Stimulated activated CD4-positive, alpha-beta T cell treated with anti-CD3 and anti-CD28 coated beads, Interleukin-2, amount 100 ng/mL, for 24 hours (primary cell): ENCODE results near the gene ZHX3.
"Not testable (repeated sequence)": the region's sequence is repeated elsewhere in the genome, so short reads cannot be mapped to it uniquely, and the experiment has no call there.

Experiments
- DNase-seq, 2 donors: peaks; one replicate each; pipeline ENCODE4 v3.0.0-alpha.2; 2020

Gene ZHX3

GRCh38 chr20:41249411-41250281 lies 67.9 kb downstream of the ZHX3 start:
- DNase-seq = no peak

GRCh38 chr20:41248368-41249024 lies 69.0 kb downstream of the ZHX3 start:
- no peak for DNase-seq

- DNase-seq = no peak
Observed at GRCh38 chr20:41247523-41248367, 69.8 kb downstream of the ZHX3 start.

GRCh38 chr20:41245086-41245707 lies 72.3 kb downstream of the ZHX3 start:
- no peak for DNase-seq

- DNase-seq = no peak
Observed at GRCh38 chr20:41242807-41243206, 74.7 kb downstream of the ZHX3 start.

- no peak for DNase-seq
Observed at GRCh38 chr20:41242352-41242751, 75.2 kb downstream of the ZHX3 start.

GRCh38 chr20:41237233-41237632 lies 80.3 kb downstream of the ZHX3 start:
- DNase-seq = not testable (repeated sequence)

- DNase-seq = not testable (repeated sequence)
Observed at GRCh38 chr20:41236818-41237217, 80.7 kb downstream of the ZHX3 start.

- DNase-seq = no peak
Observed at GRCh38 chr20:41234546-41234945, 83.0 kb downstream of the ZHX3 start.

GRCh38 chr20:41234041-41234440 lies 83.5 kb downstream of the ZHX3 start:
- DNase-seq = no peak

GRCh38 chr20:41232973-41233926 lies 84.3 kb downstream of the ZHX3 start:
- no peak for DNase-seq

GRCh38 chr20:41231136-41231535 lies 86.4 kb downstream of the ZHX3 start:
- no peak for DNase-seq

GRCh38 chr20:41230136-41230535 lies 87.4 kb downstream of the ZHX3 start:
- DNase-seq = no peak

- DNase-seq = no peak
Observed at GRCh38 chr20:41229259-41229658, 88.3 kb downstream of the ZHX3 start.

GRCh38 chr20:41228858-41229257 lies 88.7 kb downstream of the ZHX3 start:
- DNase-seq = no peak

GRCh38 chr20:41226426-41226825 lies 91.1 kb downstream of the ZHX3 start:
- no peak for DNase-seq

GRCh38 chr20:41225091-41225490 lies 92.4 kb downstream of the ZHX3 start:
- DNase-seq = no peak

- no peak for DNase-seq
Observed at GRCh38 chr20:41224281-41224680, 93.2 kb downstream of the ZHX3 start.

GRCh38 chr20:41223112-41223511 lies 94.4 kb downstream of the ZHX3 start:
- DNase-seq = no peak

- no peak for DNase-seq
Observed at GRCh38 chr20:41222703-41223102, 94.8 kb downstream of the ZHX3 start.

GRCh38 chr20:41222296-41222695 lies 95.2 kb downstream of the ZHX3 start:
- no peak for DNase-seq
